ENCODE measurements around the gene SCGB1C2.
"Not testable (repeated sequence)": the region's sequence is repeated elsewhere in the genome, so short reads cannot be mapped to it uniquely, and the experiment has no call there.

DNA sequence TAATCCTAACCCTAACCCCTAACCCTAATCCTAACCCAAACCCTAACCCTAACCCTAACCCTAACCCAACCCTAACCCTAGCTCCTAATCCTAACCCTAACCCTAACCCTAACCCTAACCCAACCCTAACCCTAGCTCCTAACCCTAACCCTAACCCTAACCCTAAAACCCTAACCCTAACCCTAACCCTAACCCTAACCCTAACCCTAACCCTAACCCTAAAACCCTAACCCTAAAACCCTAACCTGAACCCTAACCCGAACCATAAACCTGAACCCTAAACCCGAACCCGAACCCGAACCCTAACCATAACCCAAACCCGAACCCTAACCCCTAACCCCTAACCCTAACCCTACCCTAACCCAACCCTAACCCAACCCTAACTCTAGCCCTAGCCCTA, 24.3 kb upstream of the SCGB1C2 start:
- TF ChIP-seq, protein P1, sequence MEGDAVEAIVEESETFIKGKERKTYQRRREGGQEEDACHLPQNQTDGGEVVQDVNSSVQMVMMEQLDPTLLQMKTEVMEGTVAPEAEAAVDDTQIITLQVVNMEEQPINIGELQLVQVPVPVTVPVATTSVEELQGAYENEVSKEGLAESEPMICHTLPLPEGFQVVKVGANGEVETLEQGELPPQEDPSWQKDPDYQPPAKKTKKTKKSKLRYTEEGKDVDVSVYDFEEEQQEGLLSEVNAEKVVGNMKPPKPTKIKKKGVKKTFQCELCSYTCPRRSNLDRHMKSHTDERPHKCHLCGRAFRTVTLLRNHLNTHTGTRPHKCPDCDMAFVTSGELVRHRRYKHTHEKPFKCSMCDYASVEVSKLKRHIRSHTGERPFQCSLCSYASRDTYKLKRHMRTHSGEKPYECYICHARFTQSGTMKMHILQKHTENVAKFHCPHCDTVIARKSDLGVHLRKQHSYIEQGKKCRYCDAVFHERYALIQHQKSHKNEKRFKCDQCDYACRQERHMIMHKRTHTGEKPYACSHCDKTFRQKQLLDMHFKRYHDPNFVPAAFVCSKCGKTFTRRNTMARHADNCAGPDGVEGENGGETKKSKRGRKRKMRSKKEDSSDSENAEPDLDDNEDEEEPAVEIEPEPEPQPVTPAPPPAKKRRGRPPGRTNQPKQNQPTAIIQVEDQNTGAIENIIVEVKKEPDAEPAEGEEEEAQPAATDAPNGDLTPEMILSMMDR (optimal IDR thresholded peaks at IDR 0.05 in 1 of 3, IDR thresholded peaks at IDR 0.05 in 1 of 3, conservative IDR thresholded peaks at IDR 0.05 in 1 of 3; ENCODE audit: extremely low read depth in 1 of 3, insufficient read depth in 2 of 3, low read length in 3 of 3): not testable (repeated sequence)
- TF ChIP-seq EZH2 (IDR thresholded peaks at IDR 0.05; ENCODE audit: low read length): not testable (repeated sequence)

All from keratinocyte (primary cell).